Neural cell (in vitro differentiated cells): ENCODE results near the gene COQ7. TPM values are rescaled to one million over a fixed set of nuclear protein-coding genes. Genes with fewer than 3 reads are reported as not detected.

ENCODE experiments used
- H2AFZ ChIP-seq: fragments of 200-600, 300-800 bp; sonication (generic), shearing (Covaris generic); 2 replicates; pipeline ENCODE4 v1.6.0; 2014; ENCODE audit warnings: low read depth, mild to moderate bottlenecking, antibody characterized with exemption, low read length, moderate library complexity
- H3F3A ChIP-seq: fragments of 200-600 bp; shearing (Covaris generic); 2 replicates; pipeline ENCODE4 v1.6.1; 2016; ENCODE audit warnings: mild to moderate bottlenecking, moderate library complexity, mixed read lengths, antibody characterized with exemption, low read length; ENCODE audit not compliant: insufficient read depth, poor library complexity, severe bottlenecking
- H3K27ac ChIP-seq: fragments of 200-600, 300-800 bp; sonication (generic), shearing (Covaris generic); 2 replicates; pipeline ENCODE4 v1.5.1; 2014; ENCODE audit warnings: mild to moderate bottlenecking, low read length, moderate library complexity
- H3K27me3 ChIP-seq: fragments of 300-800, 200-600 bp; sonication (generic), shearing (Covaris generic); 2 replicates; pipeline ENCODE4 v1.6.0; 2014; ENCODE audit warnings: mild to moderate bottlenecking, low read depth, low read length, moderate library complexity; ENCODE audit not compliant: insufficient read depth
- H3K36me3 ChIP-seq: fragments of 300-800, 200-600 bp; sonication (generic), shearing (Covaris generic); 2 replicates; pipeline ENCODE4 v1.5.1; 2014; ENCODE audit warnings: mild to moderate bottlenecking, antibody characterized with exemption, low read length, moderate library complexity; ENCODE audit not compliant: insufficient read depth
- H3K4me2 ChIP-seq: fragments of 300-800, 200-600 bp; sonication (generic), shearing (Covaris generic); 2 replicates; pipeline ENCODE4 v1.6.0; 2014; ENCODE audit warnings: mild to moderate bottlenecking, low read length
- H3K4me3 ChIP-seq: fragments of 300-800, 200-600 bp; sonication (generic), shearing (Covaris generic); 2 replicates; pipeline ENCODE4 v1.5.1; 2014; ENCODE audit warnings: mild to moderate bottlenecking, low read length, moderate library complexity
- H3K79me2 ChIP-seq: fragments of 200-600 bp; shearing (Covaris generic); replicated peaks from 2 replicates; pipeline ENCODE4 v1.6.0; 2014; ENCODE audit warnings: mild to moderate bottlenecking, low read length, moderate library complexity; ENCODE audit not compliant: insufficient read depth
- H3K9ac ChIP-seq: fragments of 300-800, 200-600 bp; sonication (generic), shearing (Covaris generic); 2 replicates; pipeline ENCODE4 v1.6.1; 2016; ENCODE audit warnings: mild to moderate bottlenecking, low read length, mixed read lengths
- H3K9me2 ChIP-seq: fragments of 200-600 bp; shearing (Covaris generic); 2 replicates; pipeline ENCODE4 v1.6.1; 2016; ENCODE audit warnings: mild to moderate bottlenecking, low read length, mixed read lengths; ENCODE audit not compliant: insufficient read depth
- H3K9me3 ChIP-seq: fragments of 200-600, 300-800 bp; sonication (generic), shearing (Covaris generic); 2 replicates; pipeline ENCODE4 v1.6.1; 2016; ENCODE audit warnings: mild to moderate bottlenecking, mixed run types, low read length, moderate library complexity, mixed read lengths
- H4K20me1 ChIP-seq: fragments of 200-600 bp; shearing (Covaris generic); 2 replicates; pipeline ENCODE4 v1.6.1; 2016; ENCODE audit warnings: mild to moderate bottlenecking, mixed run types; ENCODE audit not compliant: insufficient read depth
- CTCF ChIP-seq: fragments of 450-650 bp; IDR thresholded peaks from 2 replicates; pipeline ENCODE4 v1.5.1; 2014; ENCODE audit warnings: antibody characterized with exemption, mild to moderate bottlenecking, moderate library complexity; ENCODE audit not compliant: poor library complexity, severe bottlenecking
- EP300 ChIP-seq: fragments of 450-650 bp; conservative IDR thresholded peaks from 2 replicates; pipeline ENCODE4 v1.6.1; 2014; ENCODE audit warnings: antibody characterized with exemption, mild to moderate bottlenecking, moderate library complexity; ENCODE audit not compliant: poor library complexity, severe bottlenecking
- EZH2 ChIP-seq: fragments of 200-600, 300-800 bp; shearing (Covaris generic), sonication (generic); IDR thresholded peaks from 2 replicates; pipeline ENCODE4 v1.6.1; 2014; ENCODE audit warnings: antibody characterized with exemption, low read length, borderline replicate concordance, mild to moderate bottlenecking; ENCODE audit not compliant: insufficient read depth, poor library complexity, severe bottlenecking
- MXI1 ChIP-seq: fragments of 450-650 bp; conservative IDR thresholded peaks from 2 replicates; pipeline ENCODE4 v1.6.1; 2014; ENCODE audit warnings: antibody characterized with exemption, mild to moderate bottlenecking; ENCODE audit not compliant: poor library complexity, severe bottlenecking
- POLR2AphosphoS5 ChIP-seq: IDR thresholded peaks from 2 replicates; pipeline ENCODE4 v1.6.1; 2012
- RAD21 ChIP-seq: fragments of 450-650 bp; conservative IDR thresholded peaks from 2 replicates; pipeline ENCODE4 v1.6.1; 2014; ENCODE audit warnings: antibody characterized with exemption, mild to moderate bottlenecking, moderate library complexity
- REST ChIP-seq: IDR thresholded peaks from 2 replicates; pipeline ENCODE4 v1.6.1; 2012; ENCODE audit warnings: borderline replicate concordance
- SMC3 ChIP-seq: fragments of 450-650 bp; conservative IDR thresholded peaks from 2 replicates; pipeline ENCODE4 v1.6.1; 2014; ENCODE audit warnings: antibody characterized with exemption, mild to moderate bottlenecking, moderate library complexity; ENCODE audit not compliant: poor library complexity
- TAF1 ChIP-seq: IDR thresholded peaks from 2 replicates; pipeline ENCODE4 v1.6.1; 2012; ENCODE audit warnings: low read depth
- polyA plus RNA-seq: library from polyadenylated mRNA; depleted of rRNA; stranded (reverse); fragments of >200 nt; gene quantifications from 2 replicates; pipeline ENCODE4 v1.2.3, GENCODE V29; 2014

COQ7 gene
- polyA plus RNA-seq, 1 donor from 2014 or later, result 38.5 TPM

- Histone ChIP-seq H3F3A (no peaks in the 10 kb centered on the region), H3K4me3 (no peak overlapping the region), H3K79me2 (no peaks in the 10 kb centered on the region), H3K9me3 (no peaks in the 10 kb centered on the region), H2AFZ (no peak overlapping the region), H4K20me1 (no peaks in the 10 kb centered on the region), H3K4me2 (no peak overlapping the region), H3K9me2 (no peaks in the 10 kb centered on the region), H3K27me3 (no peaks in the 10 kb centered on the region), H3K36me3 (peaks cover 6% of the 10 kb centered on the region), H3K27ac (no peak overlapping the region), H3K9ac (no peak overlapping the region)
- TF ChIP-seq REST (no peak), EZH2 (no peak), TAF1 (no peak), MXI1 (no peak), RAD21 (no peak), EP300 (no peak), POLR2AphosphoS5 (no peak), SMC3 (no peak), CTCF (no peak)
These were observed 27.0 kb upstream of the COQ7 start for GRCh38 chr16:19040400-19040799.

GRCh38 chr16:19044769-19045168 is 22.6 kb upstream of the COQ7 start:
- H2AFZ ChIP-seq, result no peak overlapping the region
- no peaks in the 10 kb centered on the region for H3K9me3 ChIP-seq
- no peaks in the 10 kb centered on the region for H3K27me3 ChIP-seq
- peaks cover 6% of the 10 kb centered on the region for H3K36me3 ChIP-seq
- H3F3A ChIP-seq, result no peaks in the 10 kb centered on the region
- H3K9me2 ChIP-seq, result no peaks in the 10 kb centered on the region
- H3K4me2 ChIP-seq, result no peak overlapping the region
- no peaks in the 10 kb centered on the region for H3K79me2 ChIP-seq
- no peak overlapping the region for H3K9ac ChIP-seq
- no peak for TF ChIP-seq TAF1
- no peak for TF ChIP-seq REST
- no peak for TF ChIP-seq CTCF
- no peak for TF ChIP-seq SMC3
- no peak for TF ChIP-seq EP300
- TF ChIP-seq RAD21, result no peak
- TF ChIP-seq MXI1, result no peak
- no peak for TF ChIP-seq POLR2AphosphoS5
- no peak for TF ChIP-seq EZH2
- H3K4me3 ChIP-seq, result no peak overlapping the region
- no peaks in the 10 kb centered on the region for H4K20me1 ChIP-seq
- no peak overlapping the region for H3K27ac ChIP-seq
